ENCODE data around the gene PRKAG2. TPM values are rescaled to one million over a fixed set of nuclear protein-coding genes. Genes with fewer than 3 reads are reported as not detected.
A peak's percentile ranks its signal among the peaks of the same experiment; 100 is the strongest.

PRKAG2 gene
- total and polyA plus RNA-seq, 8 donors, result 12.9 to 34.6 (median 18.0) TPM

DNA sequence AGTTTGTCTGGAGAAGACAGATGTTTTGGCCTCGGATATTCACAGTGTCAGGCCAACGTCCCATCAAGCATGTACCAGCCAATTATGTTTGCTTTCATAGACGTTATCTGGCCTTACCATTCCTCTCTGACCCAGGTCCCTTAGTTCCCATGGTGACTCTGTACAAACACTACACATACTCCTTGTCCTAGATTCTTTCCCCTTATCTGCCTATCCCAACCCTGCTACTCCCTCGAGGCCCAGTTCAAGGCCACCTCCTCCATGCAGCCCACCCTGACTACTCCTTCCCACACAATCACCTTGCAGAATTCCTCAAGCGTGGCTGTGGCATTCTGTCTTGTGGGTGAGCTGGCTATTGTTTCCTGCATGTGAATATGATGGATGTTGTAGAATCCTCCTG, 155.2 kb downstream of the PRKAG2 start:
- DNase-seq (no peak), ATAC-seq (peak; percentile 26)
- H3K27ac ChIP-seq, result no peak overlapping the region
- H3K27me3 ChIP-seq, result no peaks in the 10 kb centered on the region
- H3K4me1 ChIP-seq, result no peaks in the 10 kb centered on the region
- no peaks in the 10 kb centered on the region for H3K9me3 ChIP-seq
- no peaks in the 10 kb centered on the region for H3K36me3 ChIP-seq
- no peak overlapping the region for H3K4me3 ChIP-seq
- TF ChIP-seq, protein P1, sequence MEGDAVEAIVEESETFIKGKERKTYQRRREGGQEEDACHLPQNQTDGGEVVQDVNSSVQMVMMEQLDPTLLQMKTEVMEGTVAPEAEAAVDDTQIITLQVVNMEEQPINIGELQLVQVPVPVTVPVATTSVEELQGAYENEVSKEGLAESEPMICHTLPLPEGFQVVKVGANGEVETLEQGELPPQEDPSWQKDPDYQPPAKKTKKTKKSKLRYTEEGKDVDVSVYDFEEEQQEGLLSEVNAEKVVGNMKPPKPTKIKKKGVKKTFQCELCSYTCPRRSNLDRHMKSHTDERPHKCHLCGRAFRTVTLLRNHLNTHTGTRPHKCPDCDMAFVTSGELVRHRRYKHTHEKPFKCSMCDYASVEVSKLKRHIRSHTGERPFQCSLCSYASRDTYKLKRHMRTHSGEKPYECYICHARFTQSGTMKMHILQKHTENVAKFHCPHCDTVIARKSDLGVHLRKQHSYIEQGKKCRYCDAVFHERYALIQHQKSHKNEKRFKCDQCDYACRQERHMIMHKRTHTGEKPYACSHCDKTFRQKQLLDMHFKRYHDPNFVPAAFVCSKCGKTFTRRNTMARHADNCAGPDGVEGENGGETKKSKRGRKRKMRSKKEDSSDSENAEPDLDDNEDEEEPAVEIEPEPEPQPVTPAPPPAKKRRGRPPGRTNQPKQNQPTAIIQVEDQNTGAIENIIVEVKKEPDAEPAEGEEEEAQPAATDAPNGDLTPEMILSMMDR (IDR thresholded peaks at IDR 0.05), result no peak
- intact Hi-C loops (cut with DNase I), result no loop called here

DNA sequence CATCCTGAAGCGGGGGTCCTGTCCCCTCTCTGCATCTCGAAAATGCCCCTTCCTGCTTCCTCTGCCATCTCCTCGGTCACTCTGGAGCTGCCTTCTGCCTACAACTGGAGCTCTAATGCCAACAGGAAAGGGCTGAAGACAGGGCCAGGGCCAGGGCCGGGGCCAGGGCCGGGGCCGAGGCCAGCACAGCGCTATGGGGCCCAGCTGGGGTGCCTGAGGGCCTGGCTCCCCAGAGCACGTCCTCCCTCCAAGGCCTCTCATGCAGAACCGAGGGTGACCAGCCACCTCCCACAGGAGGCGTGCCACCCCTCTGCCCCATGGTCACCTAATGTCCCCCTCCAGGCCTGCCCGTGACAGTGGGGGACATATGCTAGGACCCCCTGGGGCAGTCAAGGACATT, 155.7 kb downstream of the PRKAG2 start:
- H3K9me3 ChIP-seq, result no peaks in the 10 kb centered on the region
- H3K27ac ChIP-seq, result no peak overlapping the region
- intact Hi-C loops (cut with DNase I), result no loop called here
- ATAC-seq, result no peak
- H3K4me3 ChIP-seq, result no peak overlapping the region
- TF ChIP-seq, protein P1 (IDR thresholded peaks at IDR 0.05), result no peak
- no peaks in the 10 kb centered on the region for H3K4me1 ChIP-seq
- no peaks in the 10 kb centered on the region for H3K27me3 ChIP-seq
- DNase-seq, result peak in 1 of 4 donors; percentile 49
- no peaks in the 10 kb centered on the region for H3K36me3 ChIP-seq

DNA sequence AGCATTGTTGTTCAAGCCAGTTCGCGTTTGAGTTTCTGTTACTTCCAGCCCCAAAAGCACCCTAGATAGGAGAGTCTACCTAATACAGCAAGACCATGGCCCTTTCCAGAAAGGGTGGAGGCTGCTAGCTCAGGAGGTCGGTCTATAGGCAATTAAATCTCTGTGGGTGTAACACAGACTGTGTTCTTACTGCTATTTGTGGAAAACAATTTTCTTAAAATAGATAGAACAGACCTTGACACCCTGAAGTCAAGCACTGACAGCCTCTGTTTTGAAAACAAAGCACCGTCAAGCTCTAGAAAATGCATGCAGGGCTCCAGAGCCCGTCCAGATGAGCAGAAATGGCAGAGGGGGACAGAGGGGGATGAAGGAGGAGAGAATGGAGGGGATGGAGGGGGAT, 156.6 kb downstream of the PRKAG2 start:
- no peak for ATAC-seq
- no peaks in the 10 kb centered on the region for H3K36me3 ChIP-seq
- no peaks in the 10 kb centered on the region for H3K27me3 ChIP-seq
- TF ChIP-seq, protein P1 (IDR thresholded peaks at IDR 0.05), result no peak
- H3K4me3 ChIP-seq, result no peak overlapping the region
- intact Hi-C loops (cut with DNase I), result no loop called here
- no peaks in the 10 kb centered on the region for H3K4me1 ChIP-seq
- H3K27ac ChIP-seq, result no peak overlapping the region
- no peaks in the 10 kb centered on the region for H3K9me3 ChIP-seq
- DNase-seq, result no peak

DNA sequence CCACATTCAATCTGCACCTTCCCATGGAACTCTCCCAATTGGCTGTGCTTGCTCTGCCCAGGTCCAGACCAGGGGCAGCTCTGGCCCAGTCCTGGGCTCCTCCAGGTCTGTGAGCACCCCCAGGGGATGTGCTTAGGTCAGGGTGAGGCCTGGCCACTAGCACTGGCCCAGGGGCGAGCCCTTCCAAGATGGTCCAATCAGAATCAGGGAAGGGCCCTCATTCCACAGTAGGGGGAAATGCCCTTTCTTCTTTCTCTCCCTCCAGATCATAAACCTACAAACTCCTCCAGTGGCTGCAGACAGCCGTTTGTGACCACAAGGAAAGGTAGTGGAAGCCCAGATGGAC, 157.0 kb downstream of the PRKAG2 start:
- no peaks in the 10 kb centered on the region for H3K9me3 ChIP-seq
- TF ChIP-seq, protein P1 (IDR thresholded peaks at IDR 0.05), result no peak
- H3K4me3 ChIP-seq, result no peak overlapping the region
- no peaks in the 10 kb centered on the region for H3K4me1 ChIP-seq
- DNase-seq (peak in 1 of 4 donors; percentile 33), ATAC-seq (no peak)
- H3K27me3 ChIP-seq, result no peaks in the 10 kb centered on the region
- H3K36me3 ChIP-seq, result no peaks in the 10 kb centered on the region
- intact Hi-C loops (cut with DNase I), result no loop called here
- no peak overlapping the region for H3K27ac ChIP-seq

DNA sequence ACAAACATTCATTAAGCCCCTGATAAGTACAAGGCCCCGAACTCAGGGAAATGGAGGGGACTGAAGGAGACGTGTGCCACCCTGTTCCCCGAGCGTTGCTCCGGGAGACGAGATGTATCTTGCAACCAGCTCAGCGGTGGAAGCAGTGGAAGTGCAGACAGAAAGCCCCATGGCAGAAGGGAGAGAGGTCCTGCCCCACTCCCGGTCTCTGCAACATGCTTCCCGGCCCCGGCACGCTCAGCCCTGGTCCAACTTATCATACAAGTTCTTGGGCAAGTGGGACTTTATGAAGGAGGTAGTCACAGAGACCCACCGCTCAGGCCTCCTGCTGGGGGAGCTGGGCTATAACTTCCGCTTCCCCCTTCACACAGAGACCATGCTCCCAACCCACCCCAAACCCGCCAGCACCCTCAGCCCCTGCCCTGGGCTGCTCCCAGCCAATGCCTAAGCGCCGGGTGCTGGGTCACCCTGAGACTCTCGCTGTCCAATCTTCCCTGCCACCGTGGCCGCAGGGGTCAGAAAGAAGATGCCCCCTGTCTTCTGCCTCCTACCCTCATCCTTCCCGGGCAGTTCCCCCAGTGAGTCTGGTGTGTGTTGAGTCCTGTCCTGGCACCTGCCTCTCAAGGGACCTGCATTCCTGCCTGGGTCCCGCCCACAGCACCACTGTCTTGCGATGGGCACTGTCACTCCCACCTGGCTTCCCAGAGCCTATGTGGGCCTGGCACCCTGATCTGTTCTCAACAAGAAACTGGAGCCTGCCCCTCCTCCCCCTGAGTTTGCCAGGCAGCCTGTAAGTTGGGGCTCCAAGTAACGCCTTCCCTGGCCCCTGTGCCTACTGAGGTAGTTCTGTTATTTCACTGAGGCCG, 157.7 kb downstream of the PRKAG2 start:
- no peak overlapping the region for H3K27ac ChIP-seq
- H3K4me3 ChIP-seq, result no peak overlapping the region
- ATAC-seq, result no peak
- H3K9me3 ChIP-seq, result no peaks in the 10 kb centered on the region
- H3K27me3 ChIP-seq, result no peaks in the 10 kb centered on the region
- H3K4me1 ChIP-seq, result no peaks in the 10 kb centered on the region
- TF ChIP-seq, protein P1 (IDR thresholded peaks at IDR 0.05), result no peak
- DNase-seq, result peak in 1 of 4 donors; percentile 66
- intact Hi-C loops (cut with DNase I), result no loop called here
- H3K36me3 ChIP-seq, result no peaks in the 10 kb centered on the region

Data from left lung (tissue), 10 donors.